ENCODE measurements around the gene FABP3.

Gene FABP3

GRCh38 chr1:31380181-31380580 lies 7.3 kb upstream of the FABP3 start:
- Histone ChIP-seq H3K79me2 (ENCODE audit: insufficient read depth, low read length) (no peaks in the 10 kb centered on the region), H3K9me2 (ENCODE audit: low read depth, low read length) (no peaks in the 10 kb centered on the region), H3K27me3 (ENCODE audit: insufficient read depth, low read length) (0 out of 2 replicates have a peak, but pooled peaks cover 3% of the 10 kb centered on the region), H3F3A (ENCODE audit: insufficient read depth, low read length) (no peaks in the 10 kb centered on the region), H3K4me1 (ENCODE audit: insufficient read depth, low read length, severe bottlenecking) (no peaks in the 10 kb centered on the region), H4K20me1 (ENCODE audit: insufficient read depth, low read length) (no peaks in the 10 kb centered on the region), H3K36me3 (ENCODE audit: insufficient read depth, low read length) (no peaks in the 10 kb centered on the region), H3K27ac (ENCODE audit: low read depth, low read length, poor library complexity, severe bottlenecking) (no peak overlapping the region), H3K9me3 (ENCODE audit: low read length) (no peaks in the 10 kb centered on the region), H3K9ac (ENCODE audit: low read length) (no peak overlapping the region), H3K4me3 (ENCODE audit: low read depth, low read length, poor library complexity, severe bottlenecking) (no peak overlapping the region), H2AFZ (ENCODE audit: low read length) (no peak overlapping the region), H3K4me2 (ENCODE audit: low read length) (no peak overlapping the region)
- TF ChIP-seq EZH2 (IDR thresholded peaks at IDR 0.05; ENCODE audit: borderline replicate concordance, low read length) (no peak), CTCF (IDR thresholded peaks at IDR 0.05; ENCODE audit: low read length) (no peak)

GRCh38 chr1:31378001-31378400 lies 5.1 kb upstream of the FABP3 start:
- no peaks in the 10 kb centered on the region for H3K9me3 ChIP-seq (ENCODE audit: low read length)
- no peaks in the 10 kb centered on the region for H3F3A ChIP-seq (ENCODE audit: insufficient read depth, low read length)
- no peak overlapping the region for H3K4me3 ChIP-seq (ENCODE audit: low read depth, low read length, poor library complexity, severe bottlenecking)
- H3K9me2 ChIP-seq (ENCODE audit: low read depth, low read length): no peaks in the 10 kb centered on the region
- no peak for TF ChIP-seq EZH2 (IDR thresholded peaks at IDR 0.05; ENCODE audit: borderline replicate concordance, low read length)
- TF ChIP-seq CTCF (IDR thresholded peaks at IDR 0.05; ENCODE audit: low read length): no peak
- no peaks in the 10 kb centered on the region for H4K20me1 ChIP-seq (ENCODE audit: insufficient read depth, low read length)
- no peak overlapping the region for H3K4me2 ChIP-seq (ENCODE audit: low read length)
- H3K27ac ChIP-seq (ENCODE audit: low read depth, low read length, poor library complexity, severe bottlenecking): no peak overlapping the region
- peaks cover 4% of the 10 kb centered on the region for H3K4me1 ChIP-seq (ENCODE audit: insufficient read depth, low read length, severe bottlenecking)
- H3K79me2 ChIP-seq (ENCODE audit: insufficient read depth, low read length): no peaks in the 10 kb centered on the region
- H2AFZ ChIP-seq (ENCODE audit: low read length): no peak overlapping the region
- H3K27me3 ChIP-seq (ENCODE audit: insufficient read depth, low read length): 0 out of 2 replicates have a peak, but pooled peaks cover 3% of the 10 kb centered on the region
- H3K36me3 ChIP-seq (ENCODE audit: insufficient read depth, low read length): no peaks in the 10 kb centered on the region
- no peak overlapping the region for H3K9ac ChIP-seq (ENCODE audit: low read length)

- no peak overlapping the region for H3K4me2 ChIP-seq (ENCODE audit: low read length)
Observed at GRCh38 chr1:31377364-31377863, 4.5 kb upstream of the FABP3 start.

More at GRCh38 chr1:31377364-31377863, 4.5 kb upstream of the FABP3 start:
- Histone ChIP-seq H3K27me3 (ENCODE audit: insufficient read depth, low read length) (0 out of 2 replicates have a peak, but pooled peaks cover 3% of the 10 kb centered on the region), H3K9me2 (ENCODE audit: low read depth, low read length) (no peaks in the 10 kb centered on the region), H3K4me1 (ENCODE audit: insufficient read depth, low read length, severe bottlenecking) (peaks cover 8% of the 10 kb centered on the region), H3K9me3 (ENCODE audit: low read length) (no peaks in the 10 kb centered on the region), H4K20me1 (ENCODE audit: insufficient read depth, low read length) (no peaks in the 10 kb centered on the region), H3K79me2 (ENCODE audit: insufficient read depth, low read length) (no peaks in the 10 kb centered on the region), H3F3A (ENCODE audit: insufficient read depth, low read length) (no peaks in the 10 kb centered on the region), H3K36me3 (ENCODE audit: insufficient read depth, low read length) (no peaks in the 10 kb centered on the region), H3K9ac (ENCODE audit: low read length) (no peak overlapping the region), H3K27ac (ENCODE audit: low read depth, low read length, poor library complexity, severe bottlenecking) (no peak overlapping the region), H3K4me3 (ENCODE audit: low read depth, low read length, poor library complexity, severe bottlenecking) (no peak overlapping the region), H2AFZ (ENCODE audit: low read length) (no peak overlapping the region)
- TF ChIP-seq EZH2 (IDR thresholded peaks at IDR 0.05; ENCODE audit: borderline replicate concordance, low read length) (no peak), CTCF (IDR thresholded peaks at IDR 0.05; ENCODE audit: low read length) (no peak)
